Activated CD4-positive, alpha-beta T cell treated with anti-CD3 and anti-CD28 coated beads, Interleukin-2, amount 10 ng/mL, durations not matched to agents 7 days and 5 days (primary cell): ENCODE data around the gene TSR1. TPM values are rescaled to one million over a fixed set of nuclear protein-coding genes. Genes with fewer than 3 reads are reported as not detected.
"Not testable (repeated sequence)": the region's sequence is repeated elsewhere in the genome, so short reads cannot be mapped to it uniquely, and the experiment has no call there.

Experiments used
- CTCF ChIA-PET: fragments of 350-600 bp; sonication (Branson Sonifier 250); formaldehyde crosslinking; loops from one replicate; lab custom pipeline; 2021; ENCODE audit warnings: antibody characterized with exemption; lab: Charles Lee
- POLR2A ChIA-PET: fragments of 350-600 bp; sonication (Branson Sonifier 250); formaldehyde crosslinking; loops from one replicate; lab custom pipeline; 2021; ENCODE audit warnings: antibody characterized with exemption; lab: Charles Lee
- DNase-seq: peaks from one replicate; pipeline ENCODE4 v3.0.0-alpha.2; 2020
- H3K27ac Mint-ChIP-seq: one replicate; pipeline ENCODE4 v1.8.0; 2021; ENCODE audit warnings: mild to moderate bottlenecking, moderate library complexity, mixed read lengths
- H3K27me3 Mint-ChIP-seq: one replicate; pipeline ENCODE4 v1.8.0; 2021; ENCODE audit warnings: mixed read lengths
- H3K36me3 Mint-ChIP-seq: one replicate; pipeline ENCODE4 v1.8.0; 2021; ENCODE audit warnings: low read depth, mixed read lengths
- H3K4me1 Mint-ChIP-seq: one replicate; pipeline ENCODE4 v1.8.0; 2021; ENCODE audit warnings: mixed read lengths
- H3K4me3 Mint-ChIP-seq: one replicate; pipeline ENCODE4 v1.8.0; 2021; ENCODE audit warnings: mild to moderate bottlenecking, moderate library complexity, mixed read lengths
- H3K9me3 Mint-ChIP-seq: one replicate; pipeline ENCODE4 v1.8.0; 2021; ENCODE audit warnings: mixed read lengths
- total RNA-seq, 2 experiments: library from RNA; stranded (reverse); gene quantifications; one replicate each; pipeline ENCODE4 v1.2.3, GENCODE V29; 2021

The TSR1 gene
- total RNA-seq, 2 experiments from 2014 or later: 27.2 to 27.4 TPM

GRCh38 chr17:2319051-2319450, 17.2 kb downstream of the TSR1 start:
- POLR2A ChIA-PET: no interaction called here
- H3K36me3 Mint-ChIP-seq: peaks cover 32% of the 10 kb centered on the region

GRCh38 chr17:2317796-2318195, 18.5 kb downstream of the TSR1 start:
- CTCF ChIA-PET: interaction anchor here (0.8 to 1.3 kb wide), 2 partner anchors 14 to 73 kb away, joined by 3 read pairs; no protein-coding TSS in a partner anchor
- no peak for DNase-seq
- POLR2A ChIA-PET: interaction anchor here (0.6 kb wide), 1 partner anchor 10 kb away, joined by 3 read pairs; no protein-coding TSS in a partner anchor

More at GRCh38 chr17:2319051-2319450, 17.2 kb downstream of the TSR1 start:
- H3K27me3 Mint-ChIP-seq: no peaks in the 10 kb centered on the region
- H3K9me3 Mint-ChIP-seq: no peaks in the 10 kb centered on the region
- no peak for DNase-seq
- H3K27ac Mint-ChIP-seq: no peak overlapping the region
- no peak overlapping the region for H3K4me3 Mint-ChIP-seq
- H3K4me1 Mint-ChIP-seq: peaks cover 8% of the 10 kb centered on the region
- CTCF ChIA-PET: interaction anchor here (1.3 kb wide), 1 partner anchor 13 kb away, joined by 3 read pairs; no protein-coding TSS in a partner anchor

DNA sequence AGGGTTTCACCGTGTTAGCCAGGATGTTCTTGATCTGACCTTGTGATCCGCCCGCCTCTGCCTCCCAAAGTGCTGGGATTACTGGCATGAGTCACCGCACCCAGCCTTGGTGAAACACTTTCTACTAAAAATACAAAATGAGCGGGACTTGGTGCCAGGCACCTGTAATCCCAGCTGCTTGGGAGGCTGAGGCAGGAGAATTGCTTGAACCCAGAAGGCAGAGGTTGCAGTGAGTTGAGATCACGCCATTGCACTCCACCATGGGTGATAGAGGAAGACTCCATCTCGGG, 19.4 kb downstream of the TSR1 start:
- H3K27ac Mint-ChIP-seq, H3K4me1 Mint-ChIP-seq, POLR2A ChIA-PET, H3K9me3 Mint-ChIP-seq, CTCF ChIA-PET, DNase-seq, H3K4me3 Mint-ChIP-seq, H3K27me3 Mint-ChIP-seq: not testable (repeated sequence)
- peaks cover 16% of the 10 kb centered on the region for H3K36me3 Mint-ChIP-seq

More at GRCh38 chr17:2317796-2318195, 18.5 kb downstream of the TSR1 start:
- Mint-ChIP-seq H3K4me1 (peaks cover 8% of the 10 kb centered on the region), H3K9me3 (no peaks in the 10 kb centered on the region), H3K4me3 (no peak overlapping the region), H3K27me3 (no peaks in the 10 kb centered on the region), H3K36me3 (peaks cover 20% of the 10 kb centered on the region), H3K27ac (no peak overlapping the region)

DNA sequence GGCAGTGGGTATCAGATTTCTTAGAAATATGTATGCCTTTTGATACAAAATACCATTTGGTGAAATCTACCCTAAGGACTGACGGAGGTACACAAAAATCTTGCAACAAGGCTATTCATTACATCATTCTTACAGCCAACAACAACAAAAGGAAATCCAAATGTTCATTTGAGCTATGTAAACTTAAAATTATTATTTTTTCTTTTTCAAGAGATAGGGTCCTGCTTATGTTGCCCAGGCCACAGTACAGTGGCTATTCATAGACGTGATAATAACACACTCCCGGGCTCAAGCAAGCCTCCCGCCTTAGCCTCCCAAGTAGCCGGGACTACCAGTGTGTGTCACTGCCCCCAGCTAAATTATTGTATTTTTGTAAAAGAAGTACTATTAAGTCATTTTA, 23.5 kb downstream of the TSR1 start:
- POLR2A ChIA-PET: no interaction called here
- peaks cover 4% of the 10 kb centered on the region for H3K36me3 Mint-ChIP-seq
- H3K4me1 Mint-ChIP-seq: peaks cover 5% of the 10 kb centered on the region

DNA sequence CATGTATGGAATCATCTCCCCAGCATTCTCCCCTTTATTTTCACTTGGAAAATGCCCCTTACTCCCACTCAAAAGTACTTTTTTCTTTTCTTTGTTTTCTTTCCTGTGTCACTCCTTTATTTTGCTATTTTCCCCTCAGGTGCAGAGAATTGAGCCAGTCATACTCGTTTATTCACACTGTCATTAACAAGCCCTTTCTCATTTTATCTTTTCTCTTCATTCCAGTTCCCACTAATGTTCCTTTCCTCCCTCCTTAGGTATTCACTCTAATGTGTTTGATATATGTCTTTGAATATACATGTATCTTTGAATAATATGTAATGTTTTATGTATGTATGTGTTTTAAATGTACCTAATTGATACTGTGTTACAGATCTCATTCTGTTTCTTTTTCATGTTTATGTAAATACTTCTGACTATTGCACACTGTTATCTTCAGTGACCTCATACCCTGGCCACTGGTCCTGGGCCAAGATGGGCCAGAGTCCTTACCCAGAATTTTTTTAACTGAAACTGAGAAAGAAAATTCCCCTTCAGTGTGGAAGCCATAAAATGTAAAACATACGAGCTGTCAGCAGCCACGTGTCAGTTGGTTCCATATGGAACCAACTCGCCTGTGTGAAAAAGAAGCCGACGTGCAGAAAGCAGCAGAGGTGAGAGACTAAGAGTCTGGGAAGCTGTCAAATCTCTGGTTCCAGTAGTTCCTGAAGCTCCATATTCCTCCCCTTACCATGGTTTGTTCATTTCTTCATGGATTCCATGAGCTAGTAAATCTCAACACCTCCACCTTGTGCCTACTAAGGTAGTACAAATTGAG, 26.7 kb downstream of the TSR1 start:
- Mint-ChIP-seq H3K9me3 (no peaks in the 10 kb centered on the region), H3K4me3 (no peak overlapping the region), H3K4me1 (peaks cover 27% of the 10 kb centered on the region), H3K27ac (no peak overlapping the region), H3K27me3 (no peaks in the 10 kb centered on the region), H3K36me3 (peaks cover 19% of the 10 kb centered on the region)
- no peak for DNase-seq
- POLR2A ChIA-PET: no interaction called here
- CTCF ChIA-PET: interaction anchor here (0.7 kb wide), 1 partner anchor 1426 kb away, joined by 5 read pairs; no protein-coding TSS in a partner anchor

More for the DNA sequence above, 23.5 kb downstream of the TSR1 start:
- no peaks in the 10 kb centered on the region for H3K27me3 Mint-ChIP-seq
- no peak for DNase-seq
- no peak overlapping the region for H3K4me3 Mint-ChIP-seq
- no peak overlapping the region for H3K27ac Mint-ChIP-seq
- CTCF ChIA-PET: interaction anchor here (1.2 kb wide), 1 partner anchor 9 kb away, joined by 3 read pairs; the partner anchor contains the start of genes SMG6 and SRR
- no peaks in the 10 kb centered on the region for H3K9me3 Mint-ChIP-seq

DNA sequence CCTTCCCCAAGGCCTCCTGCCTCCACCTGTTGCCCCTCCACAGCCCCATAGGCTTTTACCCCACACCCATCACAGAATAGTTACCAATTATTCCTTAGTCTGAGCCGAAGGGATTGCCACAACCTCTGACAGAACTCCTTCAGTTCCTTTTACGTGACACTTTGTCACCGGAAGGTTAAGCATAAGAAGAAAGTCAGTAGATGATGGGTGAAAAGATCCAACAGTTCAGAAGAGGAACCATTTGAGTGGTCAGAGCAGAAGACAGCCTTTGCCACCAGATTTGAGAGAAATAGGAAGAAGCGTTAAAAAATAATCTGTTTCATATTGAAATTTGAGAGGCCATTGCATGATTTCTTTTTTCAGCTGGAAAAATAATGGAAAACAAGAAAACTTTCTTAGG, 31.3 kb downstream of the TSR1 start:
- no peaks in the 10 kb centered on the region for H3K27me3 Mint-ChIP-seq
- peak overlapping the region; percentile 43 for H3K27ac Mint-ChIP-seq
- H3K9me3 Mint-ChIP-seq: no peaks in the 10 kb centered on the region
- peaks cover 56% of the 10 kb centered on the region for H3K4me1 Mint-ChIP-seq
- peaks cover 29% of the 10 kb centered on the region for H3K36me3 Mint-ChIP-seq
- CTCF ChIA-PET: interaction anchor here (0.6 to 3.7 kb wide), 3 partner anchors 60 to 248 kb away, joined by 4 to 22 read pairs (median 5); no protein-coding TSS in a partner anchor
- peak overlapping the region; percentile 92 for H3K4me3 Mint-ChIP-seq
- POLR2A ChIA-PET: interaction anchor here (1.0 kb wide), 1 partner anchor 32 kb away, joined by 4 read pairs; the partner anchor contains the start of gene TSR1
- no peak for DNase-seq

- Mint-ChIP-seq H3K27me3 (no peaks in the 10 kb centered on the region), H3K4me3 (peak within 1 kb of the TSS; percentile 92), H3K27ac (peak within 1 kb of the TSS; percentile 88), H3K4me1 (peaks cover 54% of the 10 kb centered on the region), H3K36me3 (peaks cover 33% of the 10 kb centered on the region), H3K9me3 (no peaks in the 10 kb centered on the region)
- ChIA-PET CTCF (interaction anchor here (0.6 to 3.7 kb wide), 10 partner anchors 9 to 249 kb away, joined by 3 to 22 read pairs (median 3); partner anchors contain the start of gene HIC1), POLR2A (interaction anchor here (0.5 to 1.5 kb wide), 4 partner anchors 33 to 248 kb away, joined by 3 to 4 read pairs (median 4); partner anchors contain the start of gene TSR1)
- DNase-seq: peak; percentile 95
Measured at GRCh38 chr17:2303204-2304188, 32.8 kb downstream of the TSR1 start, which contains the start of the genes SMG6 and SRR. Gene SMG6, minus strand, starts transcription at chr17:2303785. Its CDS starts 65 bp downstream, at chr17:2303720. Gene SRR, plus strand, starts transcription at chr17:2303950. Its CDS starts 11,611 bp downstream, at chr17:2315561.

DNA sequence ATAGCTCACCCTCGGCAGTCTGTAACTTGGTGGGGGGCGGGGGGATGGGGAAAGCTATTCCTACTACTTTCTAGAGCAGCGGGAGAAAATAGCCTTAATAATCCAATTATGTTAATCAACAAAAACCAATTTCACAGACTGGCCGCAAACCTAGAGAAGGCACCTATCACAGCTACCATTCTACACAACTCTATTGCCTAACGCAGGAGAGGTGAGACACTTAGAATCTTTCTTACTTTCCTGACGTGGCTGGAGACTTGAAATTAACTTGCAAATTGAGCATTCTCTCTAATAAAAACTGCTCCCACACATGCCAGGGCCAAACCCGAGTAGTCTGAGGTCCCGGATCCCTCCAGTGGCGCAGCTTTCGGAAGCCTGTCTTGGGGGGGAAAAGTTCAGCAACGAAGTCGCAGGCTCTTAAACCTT, 33.5 kb downstream of the TSR1 start:
- Mint-ChIP-seq H3K4me1 (peaks cover 57% of the 10 kb centered on the region), H3K9me3 (no peaks in the 10 kb centered on the region), H3K27ac (peak overlapping the region; percentile 88), H3K4me3 (peak overlapping the region; percentile 92), H3K36me3 (peaks cover 37% of the 10 kb centered on the region), H3K27me3 (no peaks in the 10 kb centered on the region)
- CTCF ChIA-PET: interaction anchor here (0.9 to 3.7 kb wide), 5 partner anchors 10 to 248 kb away, joined by 3 to 22 read pairs (median 3); partner anchors contain the start of gene HIC1
- POLR2A ChIA-PET: interaction anchor here (0.5 to 1.5 kb wide), 2 partner anchors 200 to 247 kb away, joined by 3 to 4 read pairs; no protein-coding TSS in a partner anchor
- no peak for DNase-seq

DNA sequence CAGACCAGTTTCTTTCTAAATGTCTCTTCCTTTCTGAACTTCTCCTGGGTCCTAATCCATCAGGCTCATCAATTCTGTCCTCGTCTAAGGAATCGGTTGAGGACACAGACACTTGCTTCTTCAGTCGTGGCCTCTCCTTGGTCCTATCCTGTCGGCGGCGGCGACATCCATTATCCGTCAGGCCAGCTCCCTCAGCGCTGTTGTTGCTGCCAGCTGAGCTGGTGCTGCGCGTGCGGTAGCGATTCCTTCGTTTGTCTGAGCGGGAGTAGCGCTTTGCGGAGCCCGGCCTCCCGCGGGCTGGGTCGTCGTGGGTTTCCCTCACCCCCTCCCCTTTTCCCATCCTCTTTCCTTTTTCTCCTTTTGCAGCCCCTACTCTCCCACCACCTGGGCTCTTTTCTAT, 36.5 kb downstream of the TSR1 start:
- peaks cover 66% of the 10 kb centered on the region for H3K4me1 Mint-ChIP-seq
- DNase-seq: no peak
- CTCF ChIA-PET: no interaction called here
- H3K27ac Mint-ChIP-seq: peak overlapping the region; percentile 19
- H3K4me3 Mint-ChIP-seq: no peak overlapping the region
- POLR2A ChIA-PET: no interaction called here
- H3K36me3 Mint-ChIP-seq: peaks cover 47% of the 10 kb centered on the region
- H3K9me3 Mint-ChIP-seq: no peaks in the 10 kb centered on the region
- H3K27me3 Mint-ChIP-seq: no peaks in the 10 kb centered on the region

DNA sequence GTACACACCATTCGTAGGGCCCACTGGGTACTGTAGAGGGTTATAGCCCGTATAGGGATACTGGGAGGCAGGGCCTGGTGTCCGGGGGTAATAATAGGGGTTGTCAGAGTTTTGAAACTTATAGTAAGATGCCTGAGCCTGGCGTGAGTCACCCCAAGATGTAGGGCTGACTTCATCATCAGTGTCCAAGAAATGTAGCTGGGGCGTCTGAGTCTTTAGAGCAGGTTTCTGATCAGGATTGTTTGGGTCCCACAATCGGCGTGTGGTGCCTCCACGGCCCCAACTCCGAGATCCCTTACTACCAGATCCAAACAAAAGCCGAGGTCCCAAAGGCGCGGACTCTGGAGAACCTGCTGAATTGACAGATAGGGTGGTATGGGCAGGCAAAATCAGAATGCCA, 37.1 kb downstream of the TSR1 start:
- Mint-ChIP-seq H3K4me1 (peaks cover 68% of the 10 kb centered on the region), H3K9me3 (no peaks in the 10 kb centered on the region), H3K27me3 (no peaks in the 10 kb centered on the region), H3K4me3 (no peak overlapping the region), H3K27ac (no peak overlapping the region), H3K36me3 (peaks cover 52% of the 10 kb centered on the region)
- no peak for DNase-seq
- CTCF ChIA-PET: interaction anchor here (0.8 kb wide), 1 partner anchor 274 kb away, joined by 4 read pairs; the partner anchor contains the start of gene RTN4RL1
- POLR2A ChIA-PET: no interaction called here

DNA sequence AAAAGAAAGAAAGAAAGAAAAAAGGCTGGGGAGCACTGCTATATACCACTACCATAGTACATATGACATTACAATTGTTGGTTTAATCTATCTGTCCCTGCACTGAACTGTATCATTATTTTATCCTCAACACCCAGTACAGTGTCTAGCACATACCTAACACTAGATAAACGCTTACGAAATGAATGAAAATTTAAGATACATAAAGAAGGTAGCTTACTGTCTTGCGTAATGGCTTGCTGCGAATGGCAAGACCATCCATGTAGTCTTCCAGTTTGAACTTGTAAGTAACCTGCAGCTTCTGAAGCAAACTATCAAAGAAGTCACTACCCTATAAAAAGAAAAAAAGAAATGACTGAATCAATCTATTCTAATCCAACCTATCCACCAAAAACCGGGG, 39.2 kb downstream of the TSR1 start:
- H3K27ac Mint-ChIP-seq: no peak overlapping the region
- H3K4me1 Mint-ChIP-seq: peaks cover 66% of the 10 kb centered on the region
- peaks cover 59% of the 10 kb centered on the region for H3K36me3 Mint-ChIP-seq
- CTCF ChIA-PET: interaction anchor here (1.2 to 1.5 kb wide), 2 partner anchors 39 to 41 kb away, joined by 3 to 6 read pairs; no protein-coding TSS in a partner anchor
- no peak for DNase-seq
- POLR2A ChIA-PET: no interaction called here
- H3K9me3 Mint-ChIP-seq: no peaks in the 10 kb centered on the region
- no peaks in the 10 kb centered on the region for H3K27me3 Mint-ChIP-seq
- no peak overlapping the region for H3K4me3 Mint-ChIP-seq
